Measurements from ENCODE around the gene LRRC51.
"Not testable (repeated sequence)": the region's sequence is repeated elsewhere in the genome, so short reads cannot be mapped to it uniquely, and the experiment has no call there.

Gene LRRC51

GRCh38 chr11:72138821-72139390 lies 58.3 kb downstream of the LRRC51 start:
- DNase-seq, result no peak

DNA sequence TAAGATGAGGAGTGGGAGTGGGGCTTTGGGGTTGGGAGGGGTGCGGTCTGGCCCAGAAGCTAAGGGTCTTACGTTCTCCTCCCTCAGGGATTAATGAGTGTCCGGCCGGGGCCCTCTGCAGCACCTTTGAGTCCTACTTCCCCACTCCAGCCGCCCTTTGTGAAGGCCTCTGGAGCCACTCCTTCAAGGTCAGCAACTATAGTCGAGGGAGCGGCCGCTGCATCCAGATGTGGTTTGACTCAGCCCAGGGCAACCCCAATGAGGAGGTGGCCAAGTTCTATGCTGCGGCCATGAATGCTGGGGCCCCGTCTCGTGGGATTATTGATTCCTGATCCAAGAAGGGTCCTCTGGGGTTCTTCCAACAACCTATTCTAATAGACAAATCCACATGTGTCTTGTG lies 58.9 kb downstream of the LRRC51 start:
- no peak for DNase-seq

DNA sequence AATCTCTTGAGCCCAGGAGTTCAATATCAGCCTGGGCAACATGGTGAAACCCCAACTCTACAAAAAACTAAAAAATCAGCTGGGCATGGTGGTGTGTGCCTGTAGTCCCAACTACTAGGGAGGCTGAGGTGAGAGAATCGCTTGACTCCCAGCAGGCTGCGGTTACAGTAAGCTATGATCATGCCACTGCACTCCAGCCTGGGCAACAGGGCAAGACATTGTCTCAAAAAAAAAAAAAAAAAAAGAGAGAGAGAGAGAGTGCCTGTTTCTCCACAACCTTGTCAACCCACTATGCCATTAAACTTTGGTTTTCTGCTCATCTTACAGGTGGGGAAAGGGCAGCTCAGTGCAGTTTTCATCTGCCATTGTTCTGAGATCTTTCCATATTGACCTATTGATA lies 60.0 kb downstream of the LRRC51 start:
- no peak for DNase-seq

DNA sequence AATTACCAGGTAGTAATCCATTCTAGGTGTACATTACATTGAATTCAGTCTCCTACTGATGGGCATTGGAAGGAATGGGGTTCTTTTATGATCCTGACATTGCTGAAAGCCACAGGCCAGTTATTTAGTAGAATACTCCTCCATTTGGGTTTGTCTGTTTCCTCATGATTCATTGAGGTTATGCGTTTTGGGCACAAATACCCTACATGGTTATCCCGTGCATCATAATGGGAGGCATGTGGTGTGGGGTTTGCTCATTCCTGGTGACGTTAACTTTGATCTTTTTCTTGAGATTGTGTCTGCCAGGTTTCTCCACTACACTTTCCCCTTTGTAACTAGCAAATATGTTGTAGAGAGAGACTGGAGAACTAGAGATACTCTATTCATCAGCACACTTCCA lies 60.4 kb downstream of the LRRC51 start:
- DNase-seq, result no peak

DNA sequence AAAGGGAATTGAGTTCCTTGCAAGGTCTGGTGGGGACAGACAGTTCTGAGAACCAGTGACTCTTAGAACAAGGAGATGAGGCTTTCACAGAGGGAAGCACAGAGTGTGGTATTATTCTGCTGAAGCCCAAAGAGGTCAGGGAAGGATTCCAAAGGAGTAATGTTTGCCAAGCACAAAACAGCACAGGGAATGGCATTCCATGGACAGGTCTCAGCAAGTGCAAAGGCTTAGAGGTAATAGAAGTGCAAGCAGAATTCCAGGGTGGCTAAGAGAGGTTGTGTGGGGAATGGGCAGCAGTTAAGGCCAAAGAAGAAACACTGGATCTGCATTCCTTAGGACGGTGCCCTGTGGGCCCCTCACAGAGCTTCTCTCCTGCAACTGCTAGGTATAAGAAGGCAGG lies 61.4 kb downstream of the LRRC51 start:
- not testable (repeated sequence) for DNase-seq

- DNase-seq, result not testable (repeated sequence)
Measured at GRCh38 chr11:72142543-72142942, 61.9 kb downstream of the LRRC51 start.

DNA sequence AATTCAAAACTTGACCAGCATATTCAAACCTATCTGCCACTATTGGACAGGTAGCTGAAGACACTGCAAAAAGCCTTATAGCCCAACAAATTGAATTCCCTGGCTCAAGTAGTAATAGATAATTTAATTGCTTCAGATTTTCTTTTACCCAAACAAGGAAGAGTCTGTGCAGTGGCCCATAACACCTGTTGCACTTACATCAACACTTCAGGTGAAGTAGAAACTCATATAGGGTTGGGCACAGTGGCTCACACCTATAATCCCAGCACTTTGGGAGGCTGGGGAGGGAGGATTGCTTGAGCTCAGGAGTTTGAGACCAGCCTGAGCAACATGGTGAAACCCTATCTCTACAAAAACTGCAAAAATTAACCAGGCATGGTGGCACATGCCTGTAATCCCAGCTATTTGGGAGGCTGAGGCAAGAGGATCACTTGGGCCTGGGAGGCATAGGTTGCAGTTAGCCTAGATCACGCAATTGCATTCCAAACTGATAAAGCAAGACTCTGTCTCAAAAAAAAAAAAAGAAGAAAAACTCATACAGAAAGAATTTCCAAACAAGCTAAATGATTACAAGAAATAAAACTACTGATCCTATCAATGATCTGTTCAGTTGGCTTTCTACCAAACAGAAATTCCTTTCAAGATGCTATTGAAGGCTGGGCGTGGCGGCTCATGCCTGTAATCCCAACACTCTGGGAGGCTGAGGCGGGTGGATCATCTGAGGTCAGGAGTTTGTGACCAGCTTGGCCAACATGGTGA lies 64.3 kb downstream of the LRRC51 start:
- no peak for DNase-seq
